ENCODE results near the gene DNAJC1.

DNA sequence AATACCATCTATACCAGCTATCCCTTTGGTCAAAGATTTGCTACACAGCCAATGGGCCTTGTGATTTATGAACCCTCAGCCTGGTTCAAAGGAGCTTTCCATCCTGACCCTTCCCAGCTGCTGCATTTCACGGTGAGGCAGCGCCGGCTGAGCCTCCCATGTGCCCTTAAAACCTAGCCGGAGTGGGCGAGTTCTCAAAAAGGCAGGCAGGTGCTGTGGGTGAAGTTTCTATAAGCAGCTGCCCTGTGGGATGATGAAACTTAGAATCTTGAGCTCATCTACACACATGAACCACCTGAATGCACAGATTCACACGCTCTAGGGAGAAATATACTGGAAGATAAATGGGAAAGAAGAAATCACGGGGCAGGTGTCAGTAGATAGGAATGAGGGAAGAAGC, 244.8 kb downstream of the DNAJC1 start:
- TF ChIP-seq, protein P1, sequence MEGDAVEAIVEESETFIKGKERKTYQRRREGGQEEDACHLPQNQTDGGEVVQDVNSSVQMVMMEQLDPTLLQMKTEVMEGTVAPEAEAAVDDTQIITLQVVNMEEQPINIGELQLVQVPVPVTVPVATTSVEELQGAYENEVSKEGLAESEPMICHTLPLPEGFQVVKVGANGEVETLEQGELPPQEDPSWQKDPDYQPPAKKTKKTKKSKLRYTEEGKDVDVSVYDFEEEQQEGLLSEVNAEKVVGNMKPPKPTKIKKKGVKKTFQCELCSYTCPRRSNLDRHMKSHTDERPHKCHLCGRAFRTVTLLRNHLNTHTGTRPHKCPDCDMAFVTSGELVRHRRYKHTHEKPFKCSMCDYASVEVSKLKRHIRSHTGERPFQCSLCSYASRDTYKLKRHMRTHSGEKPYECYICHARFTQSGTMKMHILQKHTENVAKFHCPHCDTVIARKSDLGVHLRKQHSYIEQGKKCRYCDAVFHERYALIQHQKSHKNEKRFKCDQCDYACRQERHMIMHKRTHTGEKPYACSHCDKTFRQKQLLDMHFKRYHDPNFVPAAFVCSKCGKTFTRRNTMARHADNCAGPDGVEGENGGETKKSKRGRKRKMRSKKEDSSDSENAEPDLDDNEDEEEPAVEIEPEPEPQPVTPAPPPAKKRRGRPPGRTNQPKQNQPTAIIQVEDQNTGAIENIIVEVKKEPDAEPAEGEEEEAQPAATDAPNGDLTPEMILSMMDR (IDR thresholded peaks at IDR 0.05), result no peak
- no peak for TF ChIP-seq ZFX (IDR thresholded peaks at IDR 0.05; ENCODE audit: borderline replicate concordance)

All from 22Rv1 (cell line).